ENCODE results near the gene TMEM11. TPM values are rescaled to one million over a fixed set of nuclear protein-coding genes. Genes with fewer than 3 reads are reported as not detected.
A peak's percentile ranks its signal among the peaks of the same experiment; 100 is the strongest.

Gene TMEM11
- 46.5 and 47.6 TPM in 2 replicates for total RNA-seq (2021)
- percentile 81 among the genes with signal in this experiment for Bru-seq, nascent RNA
- BruChase-seq, experiment 1, labeled RNA remaining after a 2-hour chase, result percentile 72 among the genes with signal in this experiment
- percentile 67 among the genes with signal in this experiment for BruChase-seq, experiment 2, labeled RNA remaining after a 6-hour chase
- long read RNA-seq, transcript TMEM11-201 (2 exons, 2,095 nt), result major isoform, 77 of 134 reads
- long read RNA-seq, transcript TMEM11-202 (3 exons, 1,246 nt), result minor isoform, 44 of 134 reads
- long read RNA-seq, partial matches to known transcripts, result 7 of 134 reads
- long read RNA-seq, other reads (novel, unspliced or antisense), result 4 of 134 reads

GRCh38 chr17:21214015-21214776, at the start of gene TMEM11:
TSS of gene TMEM11 (minus strand) at chr17:21214161. CDS start at chr17:21214152, 9 bp downstream.
- Histone ChIP-seq H3K9me3 (ENCODE audit: low read depth, low read length, poor library complexity, severe bottlenecking) (no peaks in the 10 kb centered on the region), H3K27ac (ENCODE audit: low read depth, low read length, poor library complexity, severe bottlenecking) (peak within 1 kb of the TSS; percentile 97), H3K36me3 (ENCODE audit: insufficient read depth, low read length, poor library complexity, severe bottlenecking) (peaks cover 15% of the 10 kb centered on the region), H3K27me3 (replicated peaks; ENCODE audit: insufficient read depth, low read depth, low read length, poor library complexity) (no peaks in the 10 kb centered on the region), H3K4me1 (ENCODE audit: insufficient read depth, low read length, poor library complexity, severe bottlenecking) (no peaks in the 10 kb centered on the region), H3K4me3 (ENCODE audit: low read depth, low read length, poor library complexity, severe bottlenecking) (peak within 1 kb of the TSS; percentile 99)
- BruUV-seq (replicated peaks), result no TSS peak
- CTCF ChIA-PET, result interaction anchor here (1.0 kb wide), 1 partner anchor 95 kb away, joined by 3 read pairs; no protein-coding TSS in a partner anchor
- no peak for TF ChIP-seq EZH2 (IDR thresholded peaks at IDR 0.05; ENCODE audit: borderline replicate concordance, low read depth, low read length, poor library complexity, severe bottlenecking)
- no peak for TF ChIP-seq CTCF (conservative IDR thresholded peaks at IDR 0.05; ENCODE audit: low read depth, low read length)
- peak; percentile 97 for DNase-seq (ENCODE audit: low spot score)
- POLR2A ChIA-PET (ENCODE audit: low non-redundant PET), result no interaction called here
- intact Hi-C loops (cut with micrococcal nuclease; ENCODE audit: unreplicated experiment), result loop anchor here (5.0 to 10.0 kb wide), 2 partner anchors 172 to 301 kb away; partner anchors contain the start of gene USP22

- TF ChIP-seq CTCF (conservative IDR thresholded peaks at IDR 0.05; ENCODE audit: low read depth, low read length) (no peak), EZH2 (IDR thresholded peaks at IDR 0.05; ENCODE audit: borderline replicate concordance, low read depth, low read length, poor library complexity, severe bottlenecking) (no peak)
- Histone ChIP-seq H3K27ac (ENCODE audit: low read depth, low read length, poor library complexity, severe bottlenecking) (no peak overlapping the region), H3K36me3 (ENCODE audit: insufficient read depth, low read length, poor library complexity, severe bottlenecking) (no peaks in the 10 kb centered on the region), H3K27me3 (replicated peaks; ENCODE audit: insufficient read depth, low read depth, low read length, poor library complexity) (no peaks in the 10 kb centered on the region), H3K4me3 (ENCODE audit: low read depth, low read length, poor library complexity, severe bottlenecking) (no peak overlapping the region), H3K9me3 (ENCODE audit: low read depth, low read length, poor library complexity, severe bottlenecking) (no peaks in the 10 kb centered on the region), H3K4me1 (ENCODE audit: insufficient read depth, low read length, poor library complexity, severe bottlenecking) (no peaks in the 10 kb centered on the region)
- CTCF ChIA-PET, result no interaction called here
- DNase-seq (ENCODE audit: low spot score), result no peak
- POLR2A ChIA-PET (ENCODE audit: low non-redundant PET), result no interaction called here
- intact Hi-C loops (cut with micrococcal nuclease; ENCODE audit: unreplicated experiment), result no loop called here
- BruUV-seq (replicated peaks), result no TSS peak
Measured at GRCh38 chr17:21263376-21263775, 49.4 kb upstream of the TMEM11 start.

GRCh38 chr17:21262259-21262993, 48.5 kb upstream of the TMEM11 start:
- POLR2A ChIA-PET (ENCODE audit: low non-redundant PET), result no interaction called here
- Histone ChIP-seq H3K27me3 (replicated peaks; ENCODE audit: insufficient read depth, low read depth, low read length, poor library complexity) (no peaks in the 10 kb centered on the region), H3K36me3 (ENCODE audit: insufficient read depth, low read length, poor library complexity, severe bottlenecking) (no peaks in the 10 kb centered on the region), H3K9me3 (ENCODE audit: low read depth, low read length, poor library complexity, severe bottlenecking) (no peaks in the 10 kb centered on the region), H3K4me3 (ENCODE audit: low read depth, low read length, poor library complexity, severe bottlenecking) (no peak overlapping the region), H3K4me1 (ENCODE audit: insufficient read depth, low read length, poor library complexity, severe bottlenecking) (no peaks in the 10 kb centered on the region), H3K27ac (ENCODE audit: low read depth, low read length, poor library complexity, severe bottlenecking) (no peak overlapping the region)
- TF ChIP-seq EZH2 (IDR thresholded peaks at IDR 0.05; ENCODE audit: borderline replicate concordance, low read depth, low read length, poor library complexity, severe bottlenecking) (no peak), CTCF (conservative IDR thresholded peaks at IDR 0.05; ENCODE audit: low read depth, low read length) (no peak)
- BruUV-seq (replicated peaks), result no TSS peak
- intact Hi-C loops (cut with micrococcal nuclease; ENCODE audit: unreplicated experiment), result no loop called here
- CTCF ChIA-PET, result no interaction called here
- DNase-seq (ENCODE audit: low spot score), result no peak
